ENCODE data around the gene PET117. TPM values are rescaled to one million over a fixed set of nuclear protein-coding genes. Genes with fewer than 3 reads are reported as not detected.

PET117 gene
- total RNA-seq, 3 donors from 2014 or later (not counting 1 experiment from before 2014, with no cell fraction given) = 7.0 to 11.7 (median 10.4) TPM

GRCh38 chr20:18090477-18090876, 47.2 kb upstream of the PET117 start:
- TF ChIP-seq, protein P1, sequence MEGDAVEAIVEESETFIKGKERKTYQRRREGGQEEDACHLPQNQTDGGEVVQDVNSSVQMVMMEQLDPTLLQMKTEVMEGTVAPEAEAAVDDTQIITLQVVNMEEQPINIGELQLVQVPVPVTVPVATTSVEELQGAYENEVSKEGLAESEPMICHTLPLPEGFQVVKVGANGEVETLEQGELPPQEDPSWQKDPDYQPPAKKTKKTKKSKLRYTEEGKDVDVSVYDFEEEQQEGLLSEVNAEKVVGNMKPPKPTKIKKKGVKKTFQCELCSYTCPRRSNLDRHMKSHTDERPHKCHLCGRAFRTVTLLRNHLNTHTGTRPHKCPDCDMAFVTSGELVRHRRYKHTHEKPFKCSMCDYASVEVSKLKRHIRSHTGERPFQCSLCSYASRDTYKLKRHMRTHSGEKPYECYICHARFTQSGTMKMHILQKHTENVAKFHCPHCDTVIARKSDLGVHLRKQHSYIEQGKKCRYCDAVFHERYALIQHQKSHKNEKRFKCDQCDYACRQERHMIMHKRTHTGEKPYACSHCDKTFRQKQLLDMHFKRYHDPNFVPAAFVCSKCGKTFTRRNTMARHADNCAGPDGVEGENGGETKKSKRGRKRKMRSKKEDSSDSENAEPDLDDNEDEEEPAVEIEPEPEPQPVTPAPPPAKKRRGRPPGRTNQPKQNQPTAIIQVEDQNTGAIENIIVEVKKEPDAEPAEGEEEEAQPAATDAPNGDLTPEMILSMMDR (IDR thresholded peaks at IDR 0.05) = no peak
- WGBS (ENCODE audit: insufficient coverage) = 88% methylated on average over 10 of the region's 10 CpGs
- Histone ChIP-seq H3K36me3 (ENCODE audit: control insufficient read depth, insufficient read depth, low read length) (no peaks in the 10 kb centered on the region), H3K4me1 (ENCODE audit: control insufficient read depth, insufficient read depth, low read length) (no peaks in the 10 kb centered on the region), H3K4me3 (ENCODE audit: low read length) (no peak overlapping the region), H3K27ac (ENCODE audit: low read length) (no peak overlapping the region), H3K9me3 (ENCODE audit: control insufficient read depth, insufficient read depth, low read length) (no peaks in the 10 kb centered on the region), H3K27me3 (ENCODE audit: control insufficient read depth, insufficient read depth, low read length) (no peaks in the 10 kb centered on the region)
- intact Hi-C loops (cut with micrococcal nuclease) = no loop called here
- H3K4me3 Mint-ChIP-seq = no peak overlapping the region
- H3K27ac Mint-ChIP-seq = no peak overlapping the region
- H3K27me3 Mint-ChIP-seq (ENCODE audit: low read depth in 2 of 2) = peaks cover 5 to 10% of the 10 kb centered on the region in 2 donors
- H3K4me1 Mint-ChIP-seq = no peaks in the 10 kb centered on the region
- DNase-seq (no peak), ATAC-seq (no peak)
- no peaks in the 10 kb centered on the region for H3K9me3 Mint-ChIP-seq
- no peaks in the 10 kb centered on the region for H3K36me3 Mint-ChIP-seq

DNA sequence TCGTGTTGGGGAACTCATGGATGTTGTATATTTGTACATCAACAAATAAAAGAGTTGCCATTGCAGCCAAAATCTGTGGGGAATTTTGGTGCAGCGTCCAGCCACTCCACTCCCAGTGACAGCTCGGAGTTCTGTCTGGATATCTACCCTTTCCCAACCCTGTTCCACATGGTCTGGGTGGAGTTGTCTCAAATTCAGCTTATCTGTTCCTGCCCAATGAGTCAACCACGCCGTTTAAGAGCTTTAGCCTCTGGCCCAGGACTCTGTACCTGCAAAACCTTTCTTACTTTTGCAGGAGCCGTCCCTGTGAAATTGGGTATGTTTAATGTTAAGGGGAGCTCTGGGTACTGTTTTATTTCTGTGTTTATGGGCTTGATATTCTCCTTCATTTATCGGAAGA, 46.0 kb upstream of the PET117 start:
- H3K27me3 ChIP-seq (ENCODE audit: control insufficient read depth, insufficient read depth, low read length) = no peaks in the 10 kb centered on the region
- Mint-ChIP-seq H3K9me3 (no peaks in the 10 kb centered on the region), H3K27ac (no peak overlapping the region), H3K27me3 (ENCODE audit: low read depth in 2 of 2) (peaks cover 5 to 10% of the 10 kb centered on the region in 2 donors), H3K4me3 (no peak overlapping the region), H3K36me3 (no peaks in the 10 kb centered on the region), H3K4me1 (no peaks in the 10 kb centered on the region)
- TF ChIP-seq, protein P1 (IDR thresholded peaks at IDR 0.05) = no peak
- no peak for ATAC-seq
- no peaks in the 10 kb centered on the region for H3K4me1 ChIP-seq (ENCODE audit: control insufficient read depth, insufficient read depth, low read length)
- no peaks in the 10 kb centered on the region for H3K36me3 ChIP-seq (ENCODE audit: control insufficient read depth, insufficient read depth, low read length)
- no peak overlapping the region for H3K27ac ChIP-seq (ENCODE audit: low read length)
- no peak overlapping the region for H3K4me3 ChIP-seq (ENCODE audit: low read length)
- 77% methylated on average over 7 of the region's 7 CpGs for WGBS (ENCODE audit: insufficient coverage)
- no peaks in the 10 kb centered on the region for H3K9me3 ChIP-seq (ENCODE audit: control insufficient read depth, insufficient read depth, low read length)
- no peak for DNase-seq
- intact Hi-C loops (cut with micrococcal nuclease) = no loop called here

DNA sequence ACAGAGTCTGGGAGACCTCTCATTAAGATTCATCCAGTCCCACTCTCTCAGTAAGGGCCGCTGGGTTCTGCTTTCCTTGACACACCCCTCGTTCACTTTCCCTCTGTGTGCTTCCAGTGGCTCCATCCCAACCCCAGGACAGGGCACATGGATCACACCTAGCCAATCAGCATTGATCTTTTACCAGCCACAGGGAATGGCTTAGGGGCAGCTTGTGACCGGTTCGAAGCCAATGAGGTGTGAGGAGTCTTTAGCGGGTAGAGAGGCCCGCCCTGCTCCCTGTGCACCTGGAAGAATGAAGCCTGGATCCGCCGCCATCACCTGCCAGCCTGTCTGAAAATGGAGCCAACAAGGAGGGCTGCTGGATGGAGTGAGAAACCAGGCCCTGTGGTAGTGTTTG, 44.8 kb upstream of the PET117 start:
- H3K4me3 Mint-ChIP-seq = no peak overlapping the region
- no peak overlapping the region for H3K4me3 ChIP-seq (ENCODE audit: low read length)
- H3K36me3 ChIP-seq (ENCODE audit: control insufficient read depth, insufficient read depth, low read length) = no peaks in the 10 kb centered on the region
- peaks cover 5 to 10% of the 10 kb centered on the region in 2 donors for H3K27me3 Mint-ChIP-seq (ENCODE audit: low read depth in 2 of 2)
- no peaks in the 10 kb centered on the region for H3K27me3 ChIP-seq (ENCODE audit: control insufficient read depth, insufficient read depth, low read length)
- H3K4me1 ChIP-seq (ENCODE audit: control insufficient read depth, insufficient read depth, low read length) = no peaks in the 10 kb centered on the region
- H3K9me3 Mint-ChIP-seq = no peaks in the 10 kb centered on the region
- no peak overlapping the region for H3K27ac Mint-ChIP-seq
- no peaks in the 10 kb centered on the region for H3K4me1 Mint-ChIP-seq
- DNase-seq (no peak), ATAC-seq (no peak)
- no peak overlapping the region for H3K27ac ChIP-seq (ENCODE audit: low read length)
- no peaks in the 10 kb centered on the region for H3K9me3 ChIP-seq (ENCODE audit: control insufficient read depth, insufficient read depth, low read length)
- WGBS (ENCODE audit: insufficient coverage) = 86% methylated on average over 8 of the region's 8 CpGs
- intact Hi-C loops (cut with micrococcal nuclease) = no loop called here
- no peaks in the 10 kb centered on the region for H3K36me3 Mint-ChIP-seq
- TF ChIP-seq, protein P1 (IDR thresholded peaks at IDR 0.05) = no peak

DNA sequence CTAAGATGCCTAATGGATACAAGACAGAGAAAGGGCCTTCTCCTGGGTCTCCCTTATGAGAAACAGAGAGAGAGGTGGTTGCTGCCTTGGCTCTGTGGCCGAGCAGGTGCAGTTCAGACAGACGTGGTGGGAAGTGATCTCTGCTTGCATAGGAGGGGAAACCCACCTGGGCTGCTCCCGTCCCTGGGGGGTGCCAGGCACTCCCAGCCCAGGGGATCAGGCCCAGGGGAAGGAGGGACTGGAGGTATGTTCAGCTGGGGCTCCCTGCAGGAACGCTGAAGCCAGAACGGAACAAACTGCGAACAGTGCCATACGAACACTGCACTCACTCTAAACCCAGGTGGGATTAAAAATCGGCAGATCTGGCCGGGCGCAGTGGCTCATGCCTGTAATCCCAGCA, 44.3 kb upstream of the PET117 start:
- H3K36me3 Mint-ChIP-seq = no peaks in the 10 kb centered on the region
- Histone ChIP-seq H3K4me3 (ENCODE audit: low read length) (no peak overlapping the region), H3K27ac (ENCODE audit: low read length) (no peak overlapping the region), H3K27me3 (ENCODE audit: control insufficient read depth, insufficient read depth, low read length) (no peaks in the 10 kb centered on the region), H3K36me3 (ENCODE audit: control insufficient read depth, insufficient read depth, low read length) (no peaks in the 10 kb centered on the region), H3K9me3 (ENCODE audit: control insufficient read depth, insufficient read depth, low read length) (no peaks in the 10 kb centered on the region), H3K4me1 (ENCODE audit: control insufficient read depth, insufficient read depth, low read length) (no peaks in the 10 kb centered on the region)
- TF ChIP-seq, protein P1 (IDR thresholded peaks at IDR 0.05) = no peak
- WGBS (ENCODE audit: insufficient coverage) = 76% methylated on average over 10 of the region's 10 CpGs
- intact Hi-C loops (cut with micrococcal nuclease) = no loop called here
- no peaks in the 10 kb centered on the region for H3K9me3 Mint-ChIP-seq
- no peak for ATAC-seq
- DNase-seq = no peak
- peaks cover 5 to 9% of the 10 kb centered on the region in 2 donors for H3K27me3 Mint-ChIP-seq (ENCODE audit: low read depth in 2 of 2)
- H3K27ac Mint-ChIP-seq = no peak overlapping the region
- H3K4me3 Mint-ChIP-seq = no peak overlapping the region
- H3K4me1 Mint-ChIP-seq = no peaks in the 10 kb centered on the region
